ENCODE data around the gene RNF175.

GRCh38 chr4:153809307-153809706 is 49.5 kb upstream of the RNF175 start:
- TF ChIP-seq POLR2A (IDR thresholded peaks at IDR 0.05) (no peak), CTCF (IDR thresholded peaks at IDR 0.05) (no peak)

Measured in lower leg skin (tissue), 3 donors.